Cardiac muscle cell (in vitro differentiated cells and primary cell): Measurements from ENCODE around the gene GHITM. TPM values are rescaled to one million over a fixed set of nuclear protein-coding genes. Genes with fewer than 3 reads are reported as not detected.

ENCODE experiments used
- DNase-seq, 2 donors: peaks; one replicate each; pipeline versions ENCODE4 v3.0.0 to v3.0.0-alpha.2; 2010 to 2017; ENCODE audit warnings: low read depth in 1 of 2, low spot score in 1 of 2
- H3K27ac ChIP-seq: fragments of 200-600 bp; sonication (generic); 2 replicates; pipeline ENCODE4 v1.5.1; 2016
- H3K27me3 ChIP-seq: fragments of 200-600 bp; sonication (generic); 2 replicates; pipeline ENCODE4 v1.6.0; 2016; ENCODE audit warnings: control low read depth
- H3K36me3 ChIP-seq: fragments of 200-600 bp; sonication (generic); 2 replicates; pipeline ENCODE4 v1.5.1; 2016; ENCODE audit warnings: control low read depth
- H3K4me1 ChIP-seq: fragments of 200-600 bp; sonication (generic); 2 replicates; pipeline ENCODE4 v1.8.1; 2017; ENCODE audit warnings: low read depth, mild to moderate bottlenecking, mixed run types
- H3K4me3 ChIP-seq: fragments of 200-600 bp; sonication (generic); 2 replicates; pipeline ENCODE4 v1.5.1; 2016; ENCODE audit warnings: mild to moderate bottlenecking
- H3K9me3 ChIP-seq: fragments of 200-600 bp; sonication (generic); 2 replicates; pipeline ENCODE4 v1.5.1; 2017; ENCODE audit warnings: low read depth, mild to moderate bottlenecking, control low read depth
- CTCF ChIP-seq: IDR thresholded peaks from 2 replicates; pipeline ENCODE4 v1.5.1; 2012; ENCODE audit warnings: low read depth, mild to moderate bottlenecking, low read length
- polyA plus RNA-seq: library from polyadenylated mRNA; unstranded; fragments of >200 nt; fragmentation: Nextera tagmentation; extraction: Ambion mirVana; gene quantifications from 2 replicates; pipeline ENCODE4 v1.2.1, GENCODE V29; 2016
- total RNA-seq: library from RNA; depleted of rRNA; stranded (reverse); fragments of >200 nt; gene quantifications from 2 replicates; pipeline ENCODE4 v1.2.3, GENCODE V29; 2016

Gene GHITM
- total and polyA plus RNA-seq, 2 experiments from 2014 or later: 213 to 409 TPM

GRCh38 chr10:84193327-84193726 is 54.0 kb downstream of the GHITM start:
- no peak overlapping the region for H3K4me3 ChIP-seq
- peaks cover 81% of the 10 kb centered on the region for H3K27me3 ChIP-seq
- no peaks in the 10 kb centered on the region for H3K4me1 ChIP-seq
- H3K9me3 ChIP-seq: no peaks in the 10 kb centered on the region
- no peak for DNase-seq
- no peak for TF ChIP-seq CTCF
- H3K36me3 ChIP-seq: no peaks in the 10 kb centered on the region
- H3K27ac ChIP-seq: no peak overlapping the region

GRCh38 chr10:84193846-84194423 is 54.6 kb downstream of the GHITM start:
- Histone ChIP-seq H3K4me1 (no peaks in the 10 kb centered on the region), H3K36me3 (no peaks in the 10 kb centered on the region), H3K9me3 (no peaks in the 10 kb centered on the region), H3K27me3 (peaks cover 87% of the 10 kb centered on the region), H3K4me3 (peak overlapping the region; percentile 43), H3K27ac (no peak overlapping the region)
- DNase-seq: peak in 1 of 2 donors; percentile 8
- no peak for TF ChIP-seq CTCF

- Histone ChIP-seq H3K9me3 (no peaks in the 10 kb centered on the region), H3K27me3 (peaks cover 89% of the 10 kb centered on the region), H3K36me3 (no peaks in the 10 kb centered on the region), H3K4me1 (no peaks in the 10 kb centered on the region), H3K4me3 (peak within 1 kb of the TSS; percentile 43), H3K27ac (no peak within 1 kb of the TSS)
- peak; percentile 9 to 57 for DNase-seq
- TF ChIP-seq CTCF: no peak
Observed at GRCh38 chr10:84194424-84195043, 55.2 kb downstream of the GHITM start, which contains the start of gene CDHR1. Gene CDHR1 (plus strand): TSS chr10:84194537. CDS start chr10:84194761, 224 bp downstream.

GRCh38 chr10:84195044-84195830 is 55.9 kb downstream of the GHITM start:
- Histone ChIP-seq H3K4me3 (peak overlapping the region; percentile 43), H3K9me3 (no peaks in the 10 kb centered on the region), H3K27ac (no peak overlapping the region), H3K4me1 (no peaks in the 10 kb centered on the region), H3K36me3 (no peaks in the 10 kb centered on the region), H3K27me3 (peaks cover 89% of the 10 kb centered on the region)
- no peak for DNase-seq
- TF ChIP-seq CTCF: no peak

GRCh38 chr10:84196083-84196482 is 56.8 kb downstream of the GHITM start:
- peaks cover 80% of the 10 kb centered on the region for H3K27me3 ChIP-seq
- no peak for DNase-seq
- no peak overlapping the region for H3K4me3 ChIP-seq
- TF ChIP-seq CTCF: no peak
- H3K36me3 ChIP-seq: no peaks in the 10 kb centered on the region
- H3K27ac ChIP-seq: no peak overlapping the region
- no peaks in the 10 kb centered on the region for H3K9me3 ChIP-seq
- H3K4me1 ChIP-seq: no peaks in the 10 kb centered on the region
